Panc1 (cell line): Measurements from ENCODE around the gene EPHA6.

Source experiments
- CTCF ChIP-seq: fragments of 450-650 bp; IDR thresholded peaks from 2 replicates; pipeline ENCODE4 v1.5.1; 2017; ENCODE audit warnings: mild to moderate bottlenecking
- SIN3A ChIP-seq: IDR thresholded peaks from 2 replicates; pipeline ENCODE4 v1.6.1; 2012; ENCODE audit warnings: low read depth, mild to moderate bottlenecking, low read length, moderate library complexity, borderline replicate concordance; ENCODE audit not compliant: insufficient read depth

- TF ChIP-seq SIN3A, result no peak
- no peak for TF ChIP-seq CTCF
These were observed 146.4 kb downstream of the EPHA6 start for GRCh38 chr3:96960661-96961330.
